ENCODE measurements around the gene GPR157.
"Not testable (repeated sequence)": the region's sequence is repeated elsewhere in the genome, so short reads cannot be mapped to it uniquely, and the experiment has no call there.

GPR157 gene

DNA sequence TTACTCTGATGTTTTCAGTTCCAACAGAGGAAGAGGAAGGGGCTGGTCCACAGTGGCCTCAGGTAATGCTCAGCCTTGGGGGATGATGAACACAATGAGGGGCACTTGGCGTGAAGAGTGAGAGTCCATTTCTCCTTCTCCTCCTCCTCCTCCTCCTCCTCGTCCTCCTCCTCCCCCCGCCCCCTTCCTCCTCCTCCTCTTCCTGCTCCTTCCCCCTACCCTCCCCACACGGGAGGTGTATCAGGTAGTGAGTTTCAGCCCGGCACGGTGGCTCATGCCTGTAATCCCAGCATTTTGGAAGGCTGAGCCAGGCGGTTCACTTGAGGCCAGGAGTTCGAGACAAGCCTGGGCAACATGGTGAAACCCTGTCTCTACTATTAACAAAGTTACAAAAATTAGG, 17.3 kb upstream of the GPR157 start:
- no peak for DNase-seq (ENCODE audit: low read depth in 2 of 2)

DNA sequence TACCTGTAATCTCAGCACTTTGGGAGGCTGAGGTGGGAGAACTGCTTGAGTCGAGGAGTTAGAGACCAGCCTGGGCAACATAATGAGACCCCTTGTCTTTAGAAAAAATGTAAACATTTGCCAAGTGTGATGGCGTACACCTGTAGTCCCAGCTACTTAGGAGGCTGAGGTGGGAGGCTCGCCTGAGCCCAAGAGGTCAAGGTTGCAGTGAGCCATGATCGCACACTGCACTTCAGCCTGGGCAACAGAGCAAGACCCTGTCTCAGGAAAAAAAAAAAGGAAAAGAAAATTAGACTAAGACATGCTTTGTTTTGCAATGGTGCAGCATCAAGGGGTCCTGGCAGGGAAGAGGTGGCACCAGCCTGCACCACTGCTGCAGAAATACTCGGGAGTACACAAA, 16.8 kb upstream of the GPR157 start:
- DNase-seq (ENCODE audit: low read depth in 2 of 2): no peak

GRCh38 chr1:9145021-9145668, 16.2 kb upstream of the GPR157 start:
- no peak for DNase-seq (ENCODE audit: low read depth in 2 of 2)

DNA sequence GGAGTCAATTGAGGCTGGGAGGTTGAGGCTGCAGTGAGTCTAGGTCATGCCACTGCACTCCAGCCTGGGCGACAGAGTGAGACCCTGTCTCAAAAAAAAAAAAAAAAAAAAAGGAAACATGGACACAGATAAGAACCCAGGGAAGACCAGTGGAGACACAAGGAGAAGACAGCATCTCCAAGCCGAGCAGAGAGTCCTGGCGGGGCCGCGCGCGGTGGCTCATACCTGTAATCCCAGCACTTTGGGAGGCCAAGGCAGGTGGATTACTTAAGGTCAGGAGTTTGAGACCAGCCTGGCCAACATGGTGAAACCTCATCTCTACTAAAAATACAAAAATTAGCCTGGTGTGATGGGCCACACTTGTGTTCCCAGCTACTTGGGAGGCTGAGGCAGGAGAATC, 15.6 kb upstream of the GPR157 start:
- not testable (repeated sequence) for DNase-seq (ENCODE audit: low read depth in 2 of 2)

GRCh38 chr1:9143250-9143649, 14.3 kb upstream of the GPR157 start:
- no peak for DNase-seq (ENCODE audit: low read depth in 2 of 2)

DNA sequence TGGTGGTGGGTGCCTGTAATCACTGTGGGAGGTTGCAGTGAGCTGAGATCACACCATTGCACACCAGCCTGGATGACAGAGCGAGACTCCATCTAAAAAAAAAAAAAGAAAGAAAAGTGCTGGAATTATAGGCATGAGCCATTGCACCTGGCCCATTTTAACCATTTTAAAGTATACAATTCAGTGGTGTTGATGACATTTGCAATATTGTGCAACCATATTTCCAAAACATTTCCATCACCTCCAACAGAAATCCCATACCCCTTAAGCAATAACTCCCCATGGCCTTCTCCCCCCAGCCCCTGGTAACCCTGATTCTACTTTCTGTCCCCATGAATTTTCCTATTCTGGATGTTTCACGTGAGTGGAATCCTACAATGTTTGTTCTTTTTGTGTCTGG, 11.0 kb upstream of the GPR157 start:
- no peak for DNase-seq (ENCODE audit: low read depth in 2 of 2)

- DNase-seq (ENCODE audit: low read depth in 2 of 2): no peak
Measured at GRCh38 chr1:9136932-9137331, 8.0 kb upstream of the GPR157 start.

DNA sequence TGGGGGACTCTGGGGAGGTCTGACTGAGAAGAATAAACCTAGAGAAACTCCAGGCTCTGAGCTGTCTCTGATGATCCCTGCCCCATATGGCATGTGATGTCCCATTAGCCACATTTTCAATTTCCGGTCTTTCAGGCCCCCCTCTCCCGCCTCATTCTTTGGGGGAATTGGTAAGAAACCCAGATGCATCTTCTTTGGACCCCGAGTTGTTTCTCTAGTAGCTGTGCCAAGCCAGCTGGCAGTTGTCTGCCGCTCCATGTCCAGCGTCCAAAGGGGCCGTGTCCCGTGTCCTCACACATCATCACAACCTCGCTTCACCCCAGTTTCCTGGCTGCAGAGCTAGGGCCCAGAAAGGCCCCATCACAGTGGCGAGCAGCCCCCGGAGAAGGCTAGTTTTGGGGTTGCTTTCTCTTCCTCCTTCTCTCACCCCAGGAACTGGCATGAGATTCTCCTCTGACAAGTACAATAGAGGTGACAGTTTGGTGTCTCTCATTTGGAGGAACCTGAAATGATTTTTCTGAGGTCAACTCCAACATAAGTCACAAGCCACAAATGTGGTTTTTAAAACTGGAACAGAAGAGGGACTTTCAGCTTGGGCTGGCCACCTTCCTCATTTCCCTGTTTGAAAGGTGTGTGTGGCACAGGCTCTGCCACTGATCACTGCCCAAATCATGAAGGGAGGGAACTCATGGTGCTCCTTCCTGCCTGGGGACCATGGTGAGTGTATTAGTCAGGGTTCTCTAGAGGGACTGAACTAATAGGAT, 6.4 kb upstream of the GPR157 start:
- no peak for DNase-seq (ENCODE audit: low read depth in 2 of 2)

DNA sequence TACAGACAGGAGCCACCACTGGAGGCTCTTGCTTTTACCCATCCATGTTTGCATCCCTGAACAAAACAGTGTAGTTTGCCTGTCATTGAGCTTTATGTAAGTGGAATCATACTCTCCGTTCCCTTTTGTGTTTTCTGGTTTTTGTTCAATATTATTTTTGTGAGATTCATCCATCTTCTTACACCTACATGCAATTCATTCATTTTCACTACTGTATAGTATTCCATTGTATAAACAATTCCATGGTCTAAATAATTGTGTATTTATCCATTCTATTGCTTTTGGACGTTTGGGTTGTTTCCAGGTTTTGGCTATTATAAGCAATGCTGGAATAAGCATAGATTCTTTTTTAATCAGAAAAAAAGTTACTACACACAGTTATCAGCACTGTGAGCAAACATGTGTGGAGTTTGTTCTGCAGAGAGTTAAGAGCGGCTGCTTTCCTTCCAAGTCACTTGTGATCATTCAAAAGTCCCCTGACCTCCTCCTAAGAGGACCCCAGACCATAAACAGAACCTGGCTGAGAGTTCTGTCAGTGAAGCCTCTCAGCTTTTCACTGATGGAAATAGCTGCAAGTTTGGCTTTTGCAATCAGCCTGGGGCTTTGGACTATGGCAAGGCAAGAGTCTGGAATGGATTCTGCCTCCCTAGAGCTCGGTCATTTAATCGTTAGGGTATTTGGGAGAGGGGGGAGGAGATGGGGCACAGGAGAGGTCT, 5.1 kb upstream of the GPR157 start:
- no peak for DNase-seq (ENCODE audit: low read depth in 2 of 2)

- DNase-seq (ENCODE audit: low read depth in 2 of 2): peak; percentile 76 to 77
Measured at GRCh38 chr1:9129266-9130041, 552 bp upstream of the GPR157 start.

- no peak for DNase-seq (ENCODE audit: low read depth in 2 of 2)
Measured at GRCh38 chr1:9128166-9128519, 759 bp downstream of the GPR157 start.

- DNase-seq (ENCODE audit: low read depth in 2 of 2): no peak
Measured at GRCh38 chr1:9127395-9128165, 1.3 kb downstream of the GPR157 start.

GRCh38 chr1:9126511-9126910, 2.4 kb downstream of the GPR157 start:
- no peak for DNase-seq (ENCODE audit: low read depth in 2 of 2)

DNA sequence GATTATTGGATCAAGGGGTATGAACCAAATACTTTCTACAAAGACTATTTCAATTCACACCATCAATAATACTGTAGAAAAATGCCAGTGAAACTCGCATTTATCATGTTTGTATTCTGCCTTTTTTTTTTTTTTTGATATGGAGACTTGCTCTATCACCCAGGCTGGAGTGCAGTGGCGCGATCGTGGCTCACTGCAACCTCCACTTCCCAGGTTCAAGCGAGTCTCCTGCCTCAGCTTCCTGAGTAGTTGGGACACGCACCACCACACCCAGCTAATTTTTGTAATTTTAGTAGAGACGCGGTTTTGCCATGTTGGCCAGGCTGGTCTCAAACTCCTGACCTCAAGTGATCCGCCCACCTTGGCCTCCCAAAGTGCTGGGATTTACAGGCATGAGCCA, 3.1 kb downstream of the GPR157 start:
- not testable (repeated sequence) for DNase-seq (ENCODE audit: low read depth in 2 of 2)

GRCh38 chr1:9125325-9125724, 3.6 kb downstream of the GPR157 start:
- DNase-seq (ENCODE audit: low read depth in 2 of 2): no peak

DNA sequence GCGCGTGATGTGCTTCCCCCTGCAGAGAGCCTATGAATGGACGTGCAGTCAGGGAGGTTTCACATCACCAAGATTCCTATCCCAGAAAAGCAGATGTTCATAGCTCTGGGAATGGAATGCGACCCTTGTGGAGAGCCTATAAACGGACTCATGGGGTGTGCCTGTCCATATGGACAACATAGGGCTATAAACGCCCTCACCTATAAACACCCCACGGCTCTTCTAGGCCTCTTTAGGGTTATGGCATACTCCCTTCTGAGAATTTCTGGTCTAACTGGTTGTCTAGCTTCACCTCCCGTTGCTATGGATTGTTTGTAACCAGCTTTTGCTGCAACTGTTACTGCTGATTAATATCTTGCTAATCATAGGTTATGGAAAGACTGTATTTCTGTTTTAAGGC, 4.5 kb downstream of the GPR157 start:
- DNase-seq (ENCODE audit: low read depth in 2 of 2): not testable (repeated sequence)

DNA sequence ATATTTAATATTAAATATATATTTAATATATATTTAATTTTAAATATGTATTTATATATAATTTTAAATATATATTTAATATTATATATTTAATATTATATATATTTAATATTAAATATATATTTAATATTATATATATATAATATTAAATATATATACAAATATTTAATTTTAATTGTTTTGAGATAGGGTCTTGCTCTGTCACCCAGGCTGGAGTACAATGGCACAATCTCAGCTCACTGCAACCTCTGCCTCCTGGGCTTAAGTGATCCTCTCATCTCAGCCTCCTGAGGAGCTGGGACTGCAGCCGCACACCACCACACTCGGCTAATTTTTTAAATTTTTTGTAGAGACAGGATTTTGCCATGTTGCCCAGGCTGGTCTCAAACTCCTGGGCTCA, 5.2 kb downstream of the GPR157 start:
- DNase-seq (ENCODE audit: low read depth in 2 of 2): not testable (repeated sequence)

DNA sequence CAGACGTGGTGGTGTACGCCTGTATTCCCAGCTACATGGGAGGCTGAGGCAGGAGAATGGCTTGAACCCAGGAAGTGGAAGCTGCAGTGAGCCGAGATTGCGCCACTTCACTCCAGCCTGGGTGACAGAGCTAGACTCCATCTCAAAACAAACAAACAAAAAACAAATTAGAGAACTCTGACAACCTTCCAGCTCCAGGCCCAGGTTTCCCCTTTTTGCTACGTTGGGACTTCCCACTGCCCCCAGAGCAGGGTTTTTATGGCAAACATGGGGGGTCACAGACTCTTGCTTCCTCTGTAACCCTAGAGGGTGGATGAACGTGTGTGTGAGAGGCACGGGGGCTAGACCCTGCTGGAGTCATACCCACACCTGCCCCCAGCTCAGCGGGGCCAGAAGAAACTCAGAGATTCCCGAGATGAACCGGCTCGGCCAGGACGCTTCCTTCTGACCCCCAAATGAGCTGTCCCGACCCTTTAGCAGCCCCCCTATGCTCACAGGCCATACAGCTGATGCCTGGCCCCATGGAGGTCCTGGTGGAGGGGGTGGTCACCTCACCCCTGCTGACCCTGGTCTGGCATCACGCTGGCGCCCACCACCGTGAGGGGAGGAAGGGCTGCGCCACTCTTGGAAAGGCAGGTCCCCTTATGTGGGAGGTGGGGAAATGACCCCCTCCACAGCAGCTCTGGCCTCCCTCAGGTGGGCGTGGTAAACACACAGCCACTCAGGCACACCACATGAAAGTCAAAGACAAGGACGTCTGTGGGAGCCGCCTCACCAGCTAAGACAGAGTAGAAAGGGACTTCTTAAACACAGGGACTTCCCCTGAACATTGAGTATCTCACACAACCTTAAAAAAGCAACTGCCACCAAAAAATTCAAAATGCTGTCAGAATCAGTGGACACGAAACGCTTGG, 7.1 kb downstream of the GPR157 start:
- DNase-seq (ENCODE audit: low read depth in 2 of 2): no peak

GRCh38 chr1:9120312-9120958, 8.5 kb downstream of the GPR157 start:
- DNase-seq (ENCODE audit: low read depth in 2 of 2): no peak

DNA sequence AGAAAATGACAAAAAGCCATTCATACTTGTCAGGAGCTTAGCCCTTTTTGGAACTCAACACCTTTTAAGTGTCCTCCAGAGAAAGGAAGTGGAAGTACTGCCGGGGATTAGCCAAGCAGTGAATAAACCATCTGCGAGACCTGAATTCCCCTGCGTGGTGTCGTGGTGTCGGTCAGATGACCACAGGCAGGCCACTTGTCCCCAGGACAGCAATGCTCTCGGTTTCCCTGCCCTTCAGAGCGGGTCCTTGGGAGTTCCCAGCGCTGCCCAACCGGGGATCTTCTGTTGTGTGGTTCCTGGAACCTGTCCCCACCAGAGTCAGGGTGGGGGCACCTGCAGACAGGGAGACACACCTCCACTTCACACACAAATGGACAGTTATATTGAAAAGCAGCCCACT, 9.2 kb downstream of the GPR157 start:
- no peak for DNase-seq (ENCODE audit: low read depth in 2 of 2)
